Effector CD8-positive, alpha-beta T cell (primary cell): ENCODE measurements around the gene MICAL1.

Source experiments
- DNase-seq: peaks from one replicate; lab custom pipeline; 2025; lab: John Stamatoyannopoulos, UW

MICAL1 gene

GRCh38 chr6:109453594-109454495 is 1.7 kb downstream of the MICAL1 start:
- DNase-seq: no peak

GRCh38 chr6:109453156-109453555 is 2.4 kb downstream of the MICAL1 start:
- no peak for DNase-seq

GRCh38 chr6:109452181-109452580 is 3.4 kb downstream of the MICAL1 start:
- DNase-seq: no peak

- DNase-seq: no peak
These were observed 4.2 kb downstream of the MICAL1 start for GRCh38 chr6:109451376-109451775.

GRCh38 chr6:109450801-109451200 is 4.8 kb downstream of the MICAL1 start:
- no peak for DNase-seq

- no peak for DNase-seq
These were observed 5.5 kb downstream of the MICAL1 start for GRCh38 chr6:109449795-109450673.

GRCh38 chr6:109449064-109449794 is 6.3 kb downstream of the MICAL1 start:
- no peak for DNase-seq

GRCh38 chr6:109448615-109449014 is 7.0 kb downstream of the MICAL1 start:
- DNase-seq: no peak

- no peak for DNase-seq
These were observed 7.6 kb downstream of the MICAL1 start for GRCh38 chr6:109447878-109448555.

- DNase-seq: no peak
These were observed 8.5 kb downstream of the MICAL1 start for GRCh38 chr6:109447087-109447486.

GRCh38 chr6:109446541-109446940 is 9.0 kb downstream of the MICAL1 start:
- no peak for DNase-seq

- DNase-seq: no peak
These were observed 9.5 kb downstream of the MICAL1 start for GRCh38 chr6:109446072-109446471.

GRCh38 chr6:109445382-109445781 is 10.2 kb downstream of the MICAL1 start:
- no peak for DNase-seq

GRCh38 chr6:109443425-109443950 is 12.1 kb downstream of the MICAL1 start:
- DNase-seq: no peak

GRCh38 chr6:109442393-109442924 is 13.1 kb downstream of the MICAL1 start:
- DNase-seq: no peak

GRCh38 chr6:109441069-109441816 is 14.3 kb downstream of the MICAL1 start:
- peak; percentile 37 for DNase-seq

GRCh38 chr6:109440331-109441068 is 15.1 kb downstream of the MICAL1 start, which contains the start of the genes PPIL6 and SMPD2:
Gene PPIL6 (minus strand): TSS chr6:109440628. CDS start chr6:109440590, 38 bp downstream.
Gene SMPD2 (plus strand): TSS chr6:109440724. CDS start chr6:109441122, 398 bp downstream.
- peak; percentile 63 for DNase-seq

- DNase-seq: no peak
These were observed 19.5 kb downstream of the MICAL1 start for GRCh38 chr6:109436041-109436440.

GRCh38 chr6:109434456-109434855 is 21.1 kb downstream of the MICAL1 start:
- DNase-seq: no peak
